ENCODE measurements around the gene LRFN4.

LRFN4 gene

DNA sequence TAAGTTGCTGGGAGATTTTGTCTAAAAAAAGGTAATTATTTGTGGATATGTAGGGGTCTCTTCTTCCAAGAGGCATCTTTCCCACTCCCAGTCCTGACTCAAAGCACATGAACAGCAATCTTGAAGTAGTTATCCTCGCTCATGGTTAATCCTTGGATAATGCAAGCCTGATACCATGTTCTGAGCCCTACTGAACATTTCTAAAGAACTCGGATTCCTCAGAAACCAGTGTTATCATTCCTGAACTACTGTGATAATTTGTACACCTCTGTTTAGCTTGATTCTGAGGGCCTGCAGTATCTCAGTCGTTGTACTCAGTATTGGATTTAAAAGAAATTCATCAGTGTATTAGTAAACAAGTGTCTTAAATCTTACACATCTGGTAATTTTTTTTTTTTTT is 36.0 kb upstream of the LRFN4 start:
- no peak for TF ChIP-seq CTCF (IDR thresholded peaks at IDR 0.05)

- no peak for TF ChIP-seq CTCF (IDR thresholded peaks at IDR 0.05)
Observed at GRCh38 chr11:66823700-66824099, 33.2 kb upstream of the LRFN4 start.

DNA sequence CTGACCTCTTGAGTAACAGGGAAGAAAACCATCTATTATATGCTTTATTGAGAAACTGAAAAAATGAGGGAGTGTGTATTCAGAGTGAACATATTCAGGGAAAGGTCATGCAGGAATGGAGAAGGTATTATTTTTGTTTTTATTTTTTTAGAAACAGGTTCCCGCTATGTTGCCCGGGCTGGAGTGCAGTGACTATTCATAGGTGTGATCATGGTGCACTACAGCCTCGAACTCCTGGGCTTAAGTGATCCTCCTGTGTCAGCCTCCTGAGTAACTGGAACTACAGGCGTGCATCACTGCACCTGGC is 22.4 kb upstream of the LRFN4 start:
- TF ChIP-seq CTCF (IDR thresholded peaks at IDR 0.05) = 0 out of 2 replicates have a peak, but pooled peaks have one; percentile 15

DNA sequence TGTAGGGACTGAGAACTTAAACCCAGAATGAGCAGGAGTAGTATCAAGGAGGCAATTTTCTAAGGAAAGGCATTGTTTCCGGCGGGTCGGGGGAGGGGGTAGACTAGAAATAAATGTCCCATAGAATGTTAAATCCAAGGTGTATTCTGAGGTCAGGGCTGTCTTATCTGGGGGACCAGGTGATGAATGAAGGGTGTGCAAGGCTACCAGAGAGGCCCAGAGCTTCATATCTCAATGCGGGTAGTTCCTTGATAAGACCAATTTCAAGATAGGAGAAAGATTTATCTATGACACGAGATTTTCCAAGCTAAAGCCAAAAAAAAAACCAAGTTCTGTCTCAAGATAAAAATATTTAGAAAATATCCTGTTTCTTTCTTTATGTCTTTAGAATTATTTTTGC is 21.9 kb upstream of the LRFN4 start:
- no peak for TF ChIP-seq CTCF (IDR thresholded peaks at IDR 0.05)

- TF ChIP-seq CTCF (IDR thresholded peaks at IDR 0.05) = no peak
Observed at GRCh38 chr11:66835768-66836405, 21.0 kb upstream of the LRFN4 start.

GRCh38 chr11:66840317-66841091 is 16.4 kb upstream of the LRFN4 start:
- TF ChIP-seq CTCF (IDR thresholded peaks at IDR 0.05) = no peak

DNA sequence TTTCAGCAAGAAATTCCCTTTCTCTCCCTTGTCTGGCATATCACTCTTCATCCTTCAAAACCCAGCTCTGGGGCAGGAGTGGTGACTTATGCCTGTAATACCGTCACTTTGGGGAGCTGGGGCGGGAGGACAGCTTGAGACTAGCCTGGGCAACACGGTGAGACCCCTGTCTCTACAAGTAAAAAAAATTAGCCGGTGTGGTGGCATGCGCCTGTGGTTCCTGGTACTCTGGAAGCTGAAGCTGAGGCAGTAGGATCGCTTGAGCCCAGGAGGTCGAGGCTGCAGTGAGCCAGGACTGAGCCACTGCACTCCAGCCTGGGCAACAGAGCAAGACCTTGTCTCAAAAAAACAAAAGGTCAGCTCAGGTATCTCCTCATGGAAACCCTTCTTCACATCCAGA is 15.0 kb upstream of the LRFN4 start:
- TF ChIP-seq CTCF (IDR thresholded peaks at IDR 0.05) = no peak
